DMS114 treated with DMSO at 0.1 percent for 48 hours (cell line): ENCODE results near the gene CASKIN2.

Experiments
- DNase-seq: peaks from one replicate; lab custom pipeline; 2025; ENCODE audit not compliant: unreplicated experiment; lab: John Stamatoyannopoulos, UW

CASKIN2 gene

DNA sequence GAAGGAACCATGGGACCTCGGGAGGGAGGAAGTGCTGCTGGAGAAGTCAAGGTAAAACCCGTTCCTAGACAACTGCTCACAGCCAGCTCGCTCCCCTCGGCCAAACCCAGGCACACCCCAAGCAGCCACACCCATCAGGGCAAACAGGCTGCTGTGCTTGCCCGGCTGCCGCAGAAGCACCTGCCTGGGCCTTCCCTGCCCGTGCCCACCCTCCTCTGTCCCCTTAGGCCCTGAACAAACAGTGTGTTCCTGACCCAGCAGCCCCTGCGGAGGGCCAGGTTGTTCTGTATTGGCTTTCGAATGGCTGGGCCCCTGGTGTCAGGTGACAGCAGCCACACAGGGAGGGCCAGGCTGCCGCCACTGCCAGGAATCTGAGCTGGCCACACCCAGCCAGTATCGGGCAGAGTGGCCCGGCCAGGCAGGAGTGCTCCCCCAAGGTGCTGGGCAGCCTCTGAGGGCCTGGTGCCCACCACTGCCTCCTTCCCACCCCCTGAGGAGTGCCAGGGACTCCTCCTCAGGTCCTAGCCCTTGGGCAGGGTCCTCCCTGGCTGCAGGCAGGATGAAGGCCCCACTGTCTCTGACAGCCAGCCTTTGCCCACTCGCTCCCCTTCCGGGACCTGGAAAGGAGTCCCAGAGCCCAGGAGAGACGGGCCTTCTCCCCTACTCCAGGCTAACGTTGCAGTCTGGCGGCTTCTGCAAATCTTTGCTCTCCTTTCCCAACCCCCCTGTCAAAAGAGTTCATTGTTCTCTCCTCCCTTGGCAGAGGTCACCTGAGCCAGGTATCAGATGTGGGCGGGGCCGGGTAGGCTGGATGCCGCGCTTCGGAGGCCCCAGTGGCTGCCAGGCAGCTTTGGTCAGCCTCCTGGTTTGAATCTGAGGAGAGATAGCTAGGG lies 34.2 kb upstream of the CASKIN2 start:
- DNase-seq: no peak

DNA sequence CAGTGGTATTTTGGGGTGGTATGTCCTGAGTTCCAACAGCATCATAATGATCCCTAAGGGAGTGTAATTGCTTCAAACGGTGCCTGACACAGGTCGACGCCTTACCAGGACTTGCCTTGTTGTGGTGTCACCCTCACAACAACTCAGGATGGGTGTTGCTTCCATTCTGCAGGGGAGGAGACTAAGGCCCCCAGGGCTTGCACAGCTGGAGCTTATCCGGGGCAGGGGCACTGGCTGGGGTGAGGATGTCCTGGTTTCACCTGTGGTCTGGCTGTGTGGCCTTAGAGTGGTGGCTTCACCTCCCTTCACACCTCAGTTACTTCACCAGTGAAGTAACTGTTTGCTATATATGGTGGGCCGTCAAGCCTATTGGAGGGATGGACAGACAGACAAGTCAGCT lies 33.5 kb upstream of the CASKIN2 start:
- no peak for DNase-seq

DNA sequence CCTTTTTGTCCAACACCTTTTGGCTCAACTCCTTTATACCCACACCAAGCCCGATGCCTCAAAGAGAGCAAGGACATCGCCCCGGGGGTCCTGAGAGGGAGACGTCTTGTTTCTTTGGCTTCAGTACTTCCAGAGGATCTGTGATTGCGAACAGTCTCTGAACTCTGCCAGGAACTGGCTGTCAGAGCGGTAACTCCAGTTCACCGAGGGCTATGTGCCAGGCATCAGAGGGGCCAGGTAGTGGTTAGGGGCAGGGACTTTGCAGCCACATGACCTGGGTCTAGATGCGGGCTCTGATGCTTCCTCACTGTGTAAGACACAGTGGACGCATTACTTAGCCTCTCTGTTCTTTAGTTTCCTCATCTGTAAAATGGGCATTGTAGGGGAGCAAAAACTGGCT lies 31.8 kb upstream of the CASKIN2 start:
- DNase-seq: no peak

GRCh38 chr17:75546181-75546580 lies 30.8 kb upstream of the CASKIN2 start:
- DNase-seq: no peak

- DNase-seq: no peak
Measured at GRCh38 chr17:75544250-75544649, 28.9 kb upstream of the CASKIN2 start.

GRCh38 chr17:75542728-75543336 lies 27.5 kb upstream of the CASKIN2 start:
- no peak for DNase-seq

- DNase-seq: no peak
Measured at GRCh38 chr17:75542229-75542628, 26.9 kb upstream of the CASKIN2 start.

DNA sequence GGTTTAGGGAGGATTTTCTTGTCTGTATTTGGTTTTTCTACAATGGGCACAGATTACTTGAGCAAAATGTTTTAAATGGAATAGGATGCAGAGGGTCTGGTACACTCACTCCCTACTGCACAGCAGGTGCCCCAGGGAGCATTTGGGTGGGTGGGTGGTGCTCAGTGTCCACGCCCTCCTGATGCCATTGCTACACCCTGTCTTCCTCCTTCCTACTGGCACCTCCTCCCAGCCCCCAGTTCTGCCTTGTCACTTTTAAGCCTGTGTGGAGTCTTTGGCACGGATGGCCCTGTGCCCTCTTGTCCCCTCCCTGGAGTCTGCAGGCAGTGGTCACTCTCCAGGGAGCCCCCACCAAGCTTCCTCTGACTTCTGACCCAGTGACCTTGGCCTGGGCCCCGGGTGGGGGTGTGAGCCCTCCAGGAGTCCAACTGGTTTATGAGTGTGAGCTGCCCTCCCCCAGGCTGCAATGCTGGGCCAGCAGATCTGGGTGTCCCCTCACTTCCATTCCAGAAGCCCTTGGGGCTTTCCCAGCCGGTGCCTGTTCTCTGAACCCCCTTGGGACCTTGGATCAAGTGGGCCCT lies 25.7 kb upstream of the CASKIN2 start:
- no peak for DNase-seq

DNA sequence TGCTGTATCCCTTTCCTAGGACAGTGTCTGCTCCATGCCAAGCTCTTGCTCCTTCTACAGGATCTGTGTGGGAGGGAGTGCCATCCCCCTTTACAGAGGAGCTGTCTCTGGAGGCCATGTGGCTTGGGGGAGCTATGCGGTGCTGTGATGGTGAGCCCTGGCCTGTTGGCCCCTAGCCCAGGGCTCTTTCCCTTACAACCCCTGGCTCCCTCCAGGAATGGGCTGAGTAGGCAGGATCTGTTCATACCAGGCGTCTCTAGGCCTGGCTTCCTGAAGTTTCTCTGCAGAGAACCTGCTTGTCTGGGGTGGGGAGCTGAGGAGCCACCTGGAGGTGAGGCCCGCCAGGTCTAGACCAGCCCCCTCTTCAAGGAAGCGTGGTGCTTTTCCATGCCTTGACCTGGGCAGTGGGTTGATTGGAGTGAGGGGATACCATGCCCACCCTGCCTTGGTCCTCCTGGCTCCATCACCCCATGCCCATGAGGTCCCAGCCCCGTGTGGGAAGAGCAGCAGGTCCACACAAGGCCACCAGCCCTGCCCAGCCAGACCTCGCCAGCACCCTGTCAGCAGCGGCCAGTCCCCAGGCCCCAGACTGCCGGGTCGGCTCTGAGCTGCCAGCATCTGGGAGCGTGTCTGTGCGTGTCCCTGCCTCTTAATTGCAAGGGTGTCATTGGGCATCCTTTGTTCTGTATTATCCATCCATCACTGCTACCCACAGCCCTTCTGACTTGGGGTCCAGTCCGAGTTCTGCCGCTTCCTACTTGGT lies 24.8 kb upstream of the CASKIN2 start:
- DNase-seq: no peak

- DNase-seq: no peak
Measured at GRCh38 chr17:75536366-75536765, 21.0 kb upstream of the CASKIN2 start.

DNA sequence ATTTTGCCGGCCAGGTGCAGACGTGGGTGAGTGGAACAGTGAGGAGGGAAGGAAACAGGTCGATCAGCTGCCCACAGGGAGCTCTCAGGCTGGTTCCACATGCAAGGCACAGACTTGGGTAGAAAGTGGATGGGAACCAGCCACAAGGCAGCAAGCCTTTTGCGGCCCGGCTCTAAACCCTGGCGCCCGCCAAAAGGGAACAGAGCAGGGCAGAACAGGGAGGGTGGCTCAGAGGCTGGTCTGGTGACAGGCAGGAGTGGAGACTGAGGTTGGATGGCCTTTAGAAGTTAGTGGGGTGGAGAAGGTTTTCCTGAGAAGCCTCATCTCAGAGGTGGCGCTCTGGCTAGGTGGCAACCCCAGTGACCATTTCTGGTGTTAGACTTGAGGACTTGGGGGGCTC lies 20.5 kb upstream of the CASKIN2 start:
- DNase-seq: no peak

- DNase-seq: no peak
Measured at GRCh38 chr17:75535119-75535537, 19.8 kb upstream of the CASKIN2 start.

DNA sequence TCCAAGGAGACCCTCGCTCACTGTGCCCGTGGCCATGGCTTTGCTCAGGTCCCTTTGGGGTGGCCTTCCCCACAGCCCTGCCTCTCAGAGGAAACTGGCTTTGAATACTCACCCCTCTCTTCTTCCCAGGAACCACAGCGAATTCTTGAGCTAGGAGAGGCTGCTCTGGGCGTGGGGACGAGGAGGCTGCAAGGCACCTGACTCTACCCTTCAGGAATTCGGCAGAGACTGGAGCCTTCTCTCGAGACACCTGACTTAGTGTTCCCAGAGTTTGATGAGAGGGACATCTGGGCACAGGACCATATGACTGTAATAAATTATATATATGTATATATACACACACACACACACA lies 16.4 kb upstream of the CASKIN2 start:
- DNase-seq: no peak

DNA sequence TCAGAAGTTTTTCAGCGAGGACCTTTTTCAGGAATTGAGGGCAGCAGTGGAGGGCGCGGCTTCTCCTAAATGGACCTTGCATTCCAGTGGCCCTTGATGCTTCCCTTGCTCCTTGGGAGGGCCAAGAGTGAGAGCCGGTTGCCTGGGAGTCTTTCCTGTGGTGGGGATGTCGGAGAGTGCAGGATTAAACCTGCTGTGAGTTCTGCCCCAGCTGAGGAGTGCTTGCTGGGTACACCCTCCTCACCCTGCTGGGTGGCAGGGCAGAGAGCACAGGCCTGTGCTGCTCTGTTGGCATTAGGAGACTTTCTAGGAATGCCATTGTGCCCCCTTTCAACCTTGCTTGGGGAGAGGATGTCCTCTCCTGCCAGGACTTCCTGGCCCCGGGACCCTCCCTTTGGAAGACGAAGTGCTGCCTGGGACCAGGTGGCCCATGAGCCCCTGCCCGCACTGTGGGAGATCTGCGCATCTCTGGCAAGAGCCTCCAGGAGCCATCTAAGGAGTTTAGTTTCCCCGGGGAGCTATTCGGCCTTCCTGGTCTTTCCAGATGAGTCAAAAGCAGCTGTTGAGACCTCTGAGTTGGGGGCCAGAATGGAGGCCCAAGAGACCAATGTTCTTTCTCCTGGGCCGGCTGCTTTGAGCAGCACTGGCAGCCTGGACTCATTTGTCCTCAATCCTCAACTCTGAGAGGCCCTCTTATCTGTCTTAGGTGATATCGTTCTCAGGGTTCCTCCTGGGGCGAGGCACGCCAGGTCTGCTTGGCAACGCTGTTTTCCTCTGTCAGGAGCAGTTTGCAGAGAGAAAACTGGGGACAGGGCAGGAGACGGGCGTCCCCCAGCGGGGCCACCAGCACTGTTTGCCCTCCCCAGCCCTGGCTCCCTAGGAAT lies 15.7 kb upstream of the CASKIN2 start:
- DNase-seq: no peak

DNA sequence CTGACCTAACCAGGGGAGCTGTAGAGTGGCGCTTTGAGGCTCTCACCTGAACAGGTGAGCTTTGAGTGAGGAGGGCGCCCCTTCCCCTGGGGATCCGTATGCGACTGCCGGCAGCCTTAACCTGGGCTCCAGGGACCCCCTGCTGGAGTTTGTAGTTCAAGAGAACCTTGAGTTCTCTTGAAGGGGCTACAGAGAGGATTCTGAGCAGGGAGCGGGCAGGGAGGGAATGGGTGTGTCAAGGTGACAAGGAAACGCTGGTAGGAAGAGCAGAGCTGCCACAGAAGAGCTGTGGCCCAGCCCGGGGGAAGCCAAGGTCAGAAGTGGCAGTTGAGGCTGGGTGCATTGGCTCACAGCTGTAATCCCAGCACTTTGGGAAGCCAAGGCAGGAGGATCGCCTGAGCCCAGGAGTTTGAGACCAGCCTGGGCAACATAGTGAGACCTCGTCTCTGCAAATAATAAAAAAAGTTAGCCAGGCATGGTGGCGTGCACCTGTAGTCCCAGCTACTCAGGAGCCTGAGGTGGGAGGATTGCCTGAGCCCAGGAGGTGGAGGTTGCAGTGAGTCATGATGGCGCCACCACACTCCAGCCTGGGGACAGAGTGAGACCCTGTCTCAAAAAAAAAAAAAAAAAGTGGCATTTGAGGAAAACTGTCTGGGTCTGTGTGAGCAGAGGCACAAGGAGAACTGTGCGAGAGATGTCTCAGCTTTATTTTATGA lies 11.4 kb upstream of the CASKIN2 start:
- DNase-seq: no peak

DNA sequence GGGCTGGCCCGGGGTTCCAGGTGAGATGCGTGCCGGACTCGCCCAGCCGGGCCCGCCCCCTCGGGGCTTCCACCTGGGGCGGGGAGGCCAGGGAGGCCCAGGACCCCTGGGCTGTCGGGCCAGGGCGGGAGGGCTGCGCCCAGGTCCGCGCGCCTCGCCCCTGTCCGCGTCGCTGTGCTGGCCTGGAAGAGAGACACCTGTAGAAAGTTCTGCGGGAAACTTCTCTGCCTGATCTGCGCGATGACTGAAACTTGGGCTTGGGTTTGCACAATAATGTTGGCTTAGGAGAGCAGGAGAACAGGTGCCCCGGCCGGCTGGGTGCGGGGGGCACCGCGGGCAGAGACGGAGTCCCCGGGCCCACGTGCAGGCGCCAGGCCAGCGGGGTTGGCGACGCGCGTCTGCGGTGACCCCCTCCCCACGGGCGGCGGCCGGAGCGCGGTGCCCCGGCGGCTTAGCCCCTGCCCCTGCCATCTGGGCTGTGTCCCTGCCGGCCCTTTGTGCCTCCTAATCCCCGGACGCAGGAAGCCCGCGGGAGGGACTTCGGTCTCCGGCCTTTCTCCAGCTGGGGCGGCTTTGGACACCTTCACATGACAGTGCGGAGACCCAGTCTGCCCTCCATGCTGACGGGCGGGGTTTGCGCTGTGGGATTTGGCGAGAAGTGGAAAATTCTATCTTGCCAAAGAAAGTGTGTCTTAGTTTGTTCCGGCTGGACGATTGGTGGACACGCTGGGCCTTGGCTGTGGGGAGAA lies 10.6 kb upstream of the CASKIN2 start:
- no peak for DNase-seq

GRCh38 chr17:75524970-75525805 lies 9.9 kb upstream of the CASKIN2 start, which contains the start of gene LLGL2:
Gene LLGL2, plus strand, starts transcription at chr17:75525697. Its CDS starts 17,730 bp downstream, at chr17:75543427.
- DNase-seq: peak; percentile 32

DNA sequence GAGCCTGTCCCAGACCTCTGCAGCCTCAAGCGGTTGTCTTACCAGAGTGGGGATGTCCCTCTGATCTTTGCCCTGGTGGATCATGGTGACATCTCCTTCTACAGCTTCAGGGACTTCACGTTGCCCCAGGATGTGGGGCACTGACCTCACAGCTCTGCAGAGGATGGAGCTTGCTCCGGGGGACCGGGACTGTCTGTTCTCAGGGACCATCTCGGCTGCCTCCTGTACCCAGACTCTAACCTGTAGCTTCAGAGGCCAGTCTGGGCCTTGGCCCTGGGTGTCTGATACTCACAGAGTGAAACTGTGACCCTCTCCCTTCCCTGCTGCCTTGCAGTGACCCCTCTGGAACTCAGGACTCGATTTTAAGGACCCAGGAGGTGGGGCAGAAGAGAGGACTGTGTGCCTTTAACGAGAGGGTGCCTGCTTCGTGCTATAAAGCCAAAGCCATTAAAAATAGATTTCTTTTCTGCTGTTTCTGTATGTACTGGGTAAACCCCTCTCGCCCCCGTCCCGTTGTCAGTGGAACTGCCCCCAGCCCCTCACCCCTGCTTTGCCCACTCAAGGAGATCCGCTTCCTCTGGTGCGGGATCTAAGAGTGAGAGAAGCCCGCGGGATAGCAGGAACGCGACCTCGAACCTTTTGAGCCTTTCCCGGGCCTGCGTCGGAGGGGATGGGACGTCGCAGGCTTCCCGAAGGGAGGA lies 9.1 kb upstream of the CASKIN2 start:
- no peak for DNase-seq
